ENCODE results near the gene PLCG2.
"Not testable (repeated sequence)": the region's sequence is repeated elsewhere in the genome, so short reads cannot be mapped to it uniquely, and the experiment has no call there.

PLCG2 gene

DNA sequence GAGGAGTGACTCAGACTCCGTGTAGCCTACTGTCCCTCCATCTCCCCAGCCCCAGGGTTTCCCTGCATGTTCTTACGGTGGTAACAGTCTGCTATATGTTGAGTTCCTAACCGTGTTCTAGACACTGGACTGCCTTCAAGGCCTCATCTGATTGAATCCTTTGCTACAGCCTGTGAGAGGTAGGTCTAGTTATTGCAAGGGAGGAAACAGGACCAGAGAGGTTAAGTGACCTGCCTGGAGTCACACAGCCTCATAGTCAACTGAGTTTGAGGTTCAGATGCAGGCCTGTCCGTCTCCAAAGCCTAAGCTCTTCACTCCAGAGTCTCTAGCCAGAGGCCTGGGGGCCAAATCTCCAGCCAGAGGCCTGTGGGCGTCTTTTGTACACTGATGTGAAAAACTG, 134.1 kb downstream of the PLCG2 start:
- DNase-seq (ENCODE audit: low read depth), result no peak

- DNase-seq (ENCODE audit: low read depth), result no peak
Measured at GRCh38 chr16:81917375-81917774, 138.3 kb downstream of the PLCG2 start.

GRCh38 chr16:81918927-81919326, 139.8 kb downstream of the PLCG2 start:
- no peak for DNase-seq (ENCODE audit: low read depth)

- DNase-seq (ENCODE audit: low read depth), result no peak
Measured at GRCh38 chr16:81920498-81920897, 141.4 kb downstream of the PLCG2 start.

DNA sequence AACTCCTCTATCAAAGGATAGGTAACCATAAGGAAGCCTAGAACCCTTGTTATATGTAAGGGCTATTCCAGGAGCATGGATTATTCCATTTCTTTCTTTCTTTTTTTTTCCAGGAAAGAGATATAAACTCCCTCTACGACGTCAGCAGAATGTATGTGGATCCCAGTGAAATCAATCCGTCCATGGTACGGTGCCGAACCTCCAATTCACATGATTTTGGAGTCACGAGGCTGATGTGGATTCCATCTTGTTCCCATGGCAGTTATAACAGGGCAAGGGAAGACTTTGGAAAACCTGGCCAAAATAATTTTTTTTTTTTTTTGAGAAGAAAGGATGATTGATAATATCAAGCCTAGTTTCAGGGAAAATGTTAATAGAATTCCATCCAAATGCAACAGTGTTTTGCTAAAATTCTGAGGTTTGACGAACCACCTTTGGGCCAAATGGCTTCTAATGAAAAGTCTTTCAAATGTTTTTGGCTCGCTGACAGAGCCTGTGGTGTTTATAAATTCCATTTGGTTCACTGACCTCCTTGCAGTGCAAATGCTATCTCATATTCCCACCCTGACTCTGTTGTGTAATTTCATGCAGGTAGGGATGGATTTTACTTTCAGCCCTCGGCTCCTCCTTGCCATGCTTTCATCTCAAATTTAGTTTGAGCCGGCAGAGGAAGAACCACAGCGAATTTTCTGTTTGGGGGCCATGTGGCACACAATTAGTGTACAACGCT, 142.2 kb downstream of the PLCG2 start:
- no peak for DNase-seq (ENCODE audit: low read depth)

GRCh38 chr16:81921843-81922584, 142.9 kb downstream of the PLCG2 start:
- DNase-seq (ENCODE audit: low read depth), result no peak

DNA sequence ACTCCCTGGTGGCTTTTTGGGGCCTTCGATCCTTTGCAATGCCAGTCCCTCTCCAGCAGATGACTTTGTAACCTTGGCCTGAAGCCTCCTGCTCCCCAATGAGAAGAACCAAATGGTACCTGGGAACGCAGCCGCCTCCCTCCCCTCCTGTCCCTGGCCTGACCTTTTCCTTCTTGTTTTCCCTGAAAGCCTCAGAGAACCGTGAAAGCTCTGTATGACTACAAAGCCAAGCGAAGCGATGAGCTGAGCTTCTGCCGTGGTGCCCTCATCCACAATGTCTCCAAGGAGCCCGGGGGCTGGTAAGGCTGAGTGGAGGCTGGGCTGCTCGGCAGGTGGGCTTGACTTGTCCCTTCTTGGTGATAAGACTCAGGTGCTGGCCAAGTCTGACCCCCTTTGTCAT, 144.2 kb downstream of the PLCG2 start:
- no peak for DNase-seq (ENCODE audit: low read depth)

GRCh38 chr16:81925016-81925415, 145.9 kb downstream of the PLCG2 start:
- no peak for DNase-seq (ENCODE audit: low read depth)

- no peak for DNase-seq (ENCODE audit: low read depth)
Measured at GRCh38 chr16:81926036-81926435, 146.9 kb downstream of the PLCG2 start.

DNA sequence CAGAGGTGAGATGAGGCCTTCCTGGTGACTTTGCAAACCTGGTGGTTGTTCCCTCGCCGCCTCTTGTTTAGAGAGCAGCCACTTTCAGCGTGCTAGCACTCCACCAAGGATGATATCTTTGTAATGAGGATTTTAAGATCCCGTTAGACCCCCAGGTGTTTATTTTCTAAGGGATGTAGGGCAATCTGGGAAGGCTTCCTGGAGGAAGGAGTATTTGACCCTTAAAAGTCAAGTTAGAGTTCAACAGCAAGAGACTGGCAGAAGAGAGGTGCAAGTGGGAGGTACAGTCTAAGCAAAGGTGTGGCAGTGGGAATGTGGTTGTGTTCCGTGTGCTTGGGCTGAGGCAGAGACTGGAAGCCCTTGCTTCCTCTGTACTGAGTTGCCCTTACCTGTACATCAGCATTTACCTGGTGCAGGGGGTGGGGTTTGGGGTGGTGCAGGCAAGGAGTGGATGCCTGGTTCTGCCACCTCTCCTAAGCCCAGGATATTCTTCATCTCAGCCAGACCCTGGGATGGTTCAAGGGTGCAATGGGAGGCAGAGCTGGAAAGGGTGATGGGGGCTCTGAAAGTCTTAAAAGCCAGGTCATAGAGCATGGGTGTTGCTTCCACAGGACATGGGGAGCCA, 148.6 kb downstream of the PLCG2 start:
- no peak for DNase-seq (ENCODE audit: low read depth)

GRCh38 chr16:81928271-81928918, 149.3 kb downstream of the PLCG2 start:
- no peak for DNase-seq (ENCODE audit: low read depth)

DNA sequence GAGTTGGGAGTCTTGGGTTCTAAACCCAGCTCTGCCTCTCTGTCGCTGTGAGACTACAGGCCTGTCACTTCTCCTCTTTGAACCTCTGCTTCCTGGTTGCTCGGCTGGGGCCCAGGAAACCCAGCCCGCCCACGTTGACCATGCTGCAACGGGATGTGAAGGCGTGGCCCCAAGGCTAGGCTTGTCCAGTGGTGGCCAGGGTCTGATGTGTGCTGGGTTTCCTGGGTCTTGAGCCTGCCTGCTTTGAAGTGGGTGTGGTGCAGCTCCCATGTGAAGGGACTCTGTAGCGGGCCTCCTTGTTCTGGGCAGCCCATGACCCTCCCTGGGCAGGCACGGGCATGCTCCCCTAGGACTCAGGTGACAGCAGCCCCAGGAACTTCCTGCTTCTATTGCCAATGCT, 149.9 kb downstream of the PLCG2 start:
- DNase-seq (ENCODE audit: low read depth), result no peak

- no peak for DNase-seq (ENCODE audit: low read depth)
Measured at GRCh38 chr16:81929841-81930240, 150.8 kb downstream of the PLCG2 start.

DNA sequence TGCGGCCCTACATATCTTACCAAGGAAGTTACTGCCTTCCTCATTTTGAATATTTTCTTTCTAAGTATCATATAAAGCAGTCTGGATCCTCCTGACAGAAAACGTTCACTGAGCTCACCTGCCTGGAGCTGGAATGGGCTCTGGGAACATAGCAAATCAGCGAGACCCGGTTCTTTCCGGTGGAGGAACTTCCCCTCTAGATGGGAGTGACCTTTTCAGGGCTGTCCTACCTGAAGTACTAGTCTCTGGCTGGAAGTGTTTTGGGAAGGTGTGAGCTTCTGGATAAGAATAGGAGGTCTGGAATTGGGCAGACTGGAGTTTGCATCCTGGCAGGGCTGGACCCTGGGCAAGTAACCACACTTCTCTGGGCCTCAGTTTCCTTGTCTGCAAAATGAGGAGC, 152.8 kb downstream of the PLCG2 start:
- no peak for DNase-seq (ENCODE audit: low read depth)

DNA sequence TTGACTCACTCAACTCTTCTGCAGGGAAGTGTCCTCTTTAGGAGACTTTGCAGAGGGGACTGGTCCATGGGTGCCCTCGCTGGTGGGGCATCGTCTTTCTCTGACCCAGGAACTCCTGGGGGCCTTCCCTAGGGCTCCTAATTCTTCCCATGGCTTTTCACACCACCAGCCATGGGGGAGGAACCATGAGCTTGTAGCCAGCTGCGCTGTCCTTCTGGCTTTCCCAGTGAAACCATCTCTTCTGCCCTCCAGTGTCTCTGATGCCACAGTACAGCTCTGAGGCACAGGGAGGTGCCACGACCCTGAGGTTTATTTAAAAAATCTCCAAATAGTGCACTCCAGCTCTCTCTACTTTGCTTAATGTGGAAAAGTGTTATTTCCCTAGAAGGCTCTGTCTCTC, 153.6 kb downstream of the PLCG2 start:
- DNase-seq (ENCODE audit: low read depth), result no peak

DNA sequence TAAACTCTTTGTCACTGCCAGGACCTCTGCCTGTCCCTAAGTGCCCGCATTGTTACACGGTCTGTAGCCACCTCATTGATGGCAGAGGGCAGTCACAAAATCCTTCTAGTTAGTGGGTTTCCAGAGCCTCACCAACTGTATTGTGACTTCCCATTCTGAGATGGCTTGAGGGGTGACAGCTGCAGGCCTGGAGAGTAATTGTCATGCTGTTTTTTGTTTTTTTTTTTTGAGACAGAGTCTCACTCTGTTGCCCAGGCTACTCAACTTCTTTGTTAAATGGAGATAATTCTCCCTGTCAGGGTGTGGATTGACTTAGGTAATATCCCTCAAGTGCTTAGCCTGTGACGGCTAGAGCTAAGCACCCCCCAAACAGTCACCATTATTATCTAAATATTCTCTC, 154.3 kb downstream of the PLCG2 start:
- no peak for DNase-seq (ENCODE audit: low read depth)

GRCh38 chr16:81934711-81935110, 155.6 kb downstream of the PLCG2 start:
- DNase-seq (ENCODE audit: low read depth), result not testable (repeated sequence)

DNA sequence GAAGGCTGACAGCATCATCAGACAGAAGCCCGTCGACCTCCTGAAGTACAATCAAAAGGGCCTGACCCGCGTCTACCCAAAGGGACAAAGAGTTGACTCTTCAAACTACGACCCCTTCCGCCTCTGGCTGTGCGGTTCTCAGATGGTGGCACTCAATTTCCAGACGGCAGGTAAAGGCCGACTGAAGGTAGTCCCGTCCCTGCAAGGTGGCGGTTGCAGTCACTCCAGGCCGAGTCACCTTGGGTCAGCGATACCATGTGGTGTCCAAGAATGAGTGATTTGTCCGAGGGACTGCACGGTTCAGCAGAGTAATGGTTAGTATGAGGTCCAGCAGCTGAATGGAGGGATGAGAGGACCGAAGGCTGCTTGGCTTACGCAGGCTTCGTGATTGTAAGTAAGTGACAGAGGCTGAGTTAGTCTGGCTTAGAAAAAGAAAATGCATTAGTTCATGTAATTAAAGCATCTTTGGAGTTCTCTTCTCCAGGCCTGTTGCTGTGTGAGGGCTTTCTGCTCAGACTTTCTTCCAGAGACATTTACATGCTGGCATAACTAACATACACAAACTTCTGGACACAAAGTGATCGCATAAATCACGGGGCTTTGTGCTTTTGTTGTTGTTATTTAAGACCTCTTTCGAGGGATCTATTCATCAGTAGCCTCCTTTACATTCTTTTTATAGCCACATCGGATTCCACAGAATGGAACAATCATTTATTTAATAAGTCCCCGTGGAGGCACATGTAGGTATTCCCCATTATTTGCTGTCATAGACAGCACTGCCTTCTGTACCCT, 157.3 kb downstream of the PLCG2 start:
- DNase-seq (ENCODE audit: low read depth), result no peak

- no peak for DNase-seq (ENCODE audit: low read depth)
Measured at GRCh38 chr16:81937305-81938038, 158.4 kb downstream of the PLCG2 start.

GRCh38 chr16:81938326-81939163, 159.5 kb downstream of the PLCG2 start:
- DNase-seq (ENCODE audit: low read depth), result no peak
